Skeletal muscle satellite cell (primary cell): ENCODE data around the gene CYP4F2.
A peak's percentile ranks its signal among the peaks of the same experiment; 100 is the strongest.
"Not testable (repeated sequence)": the region's sequence is repeated elsewhere in the genome, so short reads cannot be mapped to it uniquely, and the experiment has no call there.

Source experiments
- H3K27me3 ChIP-seq: 2 replicates; pipeline ENCODE4 v1.7.0; 2013; ENCODE audit warnings: low read length; ENCODE audit not compliant: control insufficient read depth, insufficient read depth
- H3K36me3 ChIP-seq: 2 replicates; pipeline ENCODE4 v1.7.0; 2013; ENCODE audit warnings: mild to moderate bottlenecking, control low read depth, low read length; ENCODE audit not compliant: insufficient read depth
- H3K4me1 ChIP-seq: 2 replicates; pipeline ENCODE4 v1.7.0; 2013; ENCODE audit warnings: low read length; ENCODE audit not compliant: control insufficient read depth, insufficient read depth
- H3K4me2 ChIP-seq: 2 replicates; pipeline ENCODE4 v1.7.0; 2013; ENCODE audit warnings: mild to moderate bottlenecking, low read length
- H3K4me3 ChIP-seq: 2 replicates; pipeline ENCODE4 v1.7.0; 2013; ENCODE audit warnings: low read length
- H3K9ac ChIP-seq: 2 replicates; pipeline ENCODE4 v1.7.0; 2013; ENCODE audit warnings: mild to moderate bottlenecking, low read depth, low read length, moderate library complexity
- H3K9me3 ChIP-seq: replicated peaks from 2 replicates; pipeline ENCODE4 v1.7.0; 2013; ENCODE audit warnings: mild to moderate bottlenecking, control low read depth, low read length

CYP4F2 gene

GRCh38 chr19:15843203-15843893 lies 54.5 kb downstream of the CYP4F2 start:
- Histone ChIP-seq H3K4me1 (no peaks in the 10 kb centered on the region), H3K9ac (no peak overlapping the region), H3K4me2 (no peak overlapping the region), H3K9me3 (no peaks in the 10 kb centered on the region), H3K4me3 (no peak overlapping the region), H3K36me3 (no peaks in the 10 kb centered on the region), H3K27me3 (no peaks in the 10 kb centered on the region)

- no peak overlapping the region for H3K9ac ChIP-seq
- no peak overlapping the region for H3K4me2 ChIP-seq
- H3K36me3 ChIP-seq = no peaks in the 10 kb centered on the region
- no peaks in the 10 kb centered on the region for H3K4me1 ChIP-seq
- no peaks in the 10 kb centered on the region for H3K9me3 ChIP-seq
- no peaks in the 10 kb centered on the region for H3K27me3 ChIP-seq
- no peak overlapping the region for H3K4me3 ChIP-seq
These were observed 55.9 kb downstream of the CYP4F2 start for GRCh38 chr19:15841875-15842569.

- H3K27me3 ChIP-seq = no peaks in the 10 kb centered on the region
- H3K4me1 ChIP-seq = peaks cover 4% of the 10 kb centered on the region
- H3K9me3 ChIP-seq = no peaks in the 10 kb centered on the region
- H3K4me2 ChIP-seq = no peak overlapping the region
- no peak overlapping the region for H3K9ac ChIP-seq
- H3K36me3 ChIP-seq = no peaks in the 10 kb centered on the region
- H3K4me3 ChIP-seq = no peak overlapping the region
These were observed 57.0 kb downstream of the CYP4F2 start for GRCh38 chr19:15840833-15841232.

- not testable (repeated sequence) for H3K27me3 ChIP-seq, H3K4me2 ChIP-seq, H3K36me3 ChIP-seq, H3K4me1 ChIP-seq, H3K9ac ChIP-seq, H3K9me3 ChIP-seq, H3K4me3 ChIP-seq
These were observed 58.0 kb downstream of the CYP4F2 start for GRCh38 chr19:15839888-15840287.

- H3K4me3 ChIP-seq = no peak overlapping the region
- H3K4me2 ChIP-seq = no peak overlapping the region
- H3K4me1 ChIP-seq = peaks cover 4% of the 10 kb centered on the region
- no peaks in the 10 kb centered on the region for H3K27me3 ChIP-seq
- no peak overlapping the region for H3K9ac ChIP-seq
- H3K9me3 ChIP-seq = no peaks in the 10 kb centered on the region
- no peaks in the 10 kb centered on the region for H3K36me3 ChIP-seq
These were observed 59.5 kb downstream of the CYP4F2 start for GRCh38 chr19:15838351-15838750.

GRCh38 chr19:15837221-15837731 lies 60.6 kb downstream of the CYP4F2 start:
- peak overlapping the region; percentile 92 for H3K4me2 ChIP-seq
- H3K4me1 ChIP-seq = peaks cover 4% of the 10 kb centered on the region
- H3K27me3 ChIP-seq = no peaks in the 10 kb centered on the region
- H3K36me3 ChIP-seq = no peaks in the 10 kb centered on the region
- peak overlapping the region; percentile 92 for H3K9ac ChIP-seq
- H3K9me3 ChIP-seq = no peaks in the 10 kb centered on the region
- H3K4me3 ChIP-seq = peak overlapping the region; percentile 84

GRCh38 chr19:15836330-15837220 lies 61.3 kb downstream of the CYP4F2 start:
- no peaks in the 10 kb centered on the region for H3K9me3 ChIP-seq
- H3K4me3 ChIP-seq = peak overlapping the region; percentile 84
- H3K27me3 ChIP-seq = no peaks in the 10 kb centered on the region
- H3K4me1 ChIP-seq = peaks cover 4% of the 10 kb centered on the region
- H3K9ac ChIP-seq = peak overlapping the region; percentile 92
- no peaks in the 10 kb centered on the region for H3K36me3 ChIP-seq
- H3K4me2 ChIP-seq = peak overlapping the region; percentile 92

GRCh38 chr19:15835565-15836329 lies 62.1 kb downstream of the CYP4F2 start:
- H3K27me3 ChIP-seq, H3K36me3 ChIP-seq, H3K4me1 ChIP-seq, H3K9me3 ChIP-seq: not testable (repeated sequence)
- Histone ChIP-seq H3K4me3 (peak overlapping the region; percentile 84), H3K4me2 (peak overlapping the region; percentile 92), H3K9ac (peak overlapping the region; percentile 92)

GRCh38 chr19:15834232-15834631 lies 63.6 kb downstream of the CYP4F2 start:
- H3K4me2 ChIP-seq, H3K4me1 ChIP-seq, H3K4me3 ChIP-seq, H3K36me3 ChIP-seq, H3K27me3 ChIP-seq, H3K9ac ChIP-seq, H3K9me3 ChIP-seq: not testable (repeated sequence)

- Histone ChIP-seq H3K4me1 (peaks cover 4% of the 10 kb centered on the region), H3K36me3 (no peaks in the 10 kb centered on the region), H3K4me2 (no peak overlapping the region), H3K9ac (no peak overlapping the region), H3K4me3 (no peak overlapping the region), H3K27me3 (no peaks in the 10 kb centered on the region), H3K9me3 (no peaks in the 10 kb centered on the region)
These were observed 66.2 kb downstream of the CYP4F2 start for GRCh38 chr19:15831626-15832025.

- Histone ChIP-seq H3K4me2 (no peak overlapping the region), H3K4me3 (no peak overlapping the region), H3K9me3 (no peaks in the 10 kb centered on the region), H3K9ac (no peak overlapping the region), H3K27me3 (no peaks in the 10 kb centered on the region), H3K36me3 (no peaks in the 10 kb centered on the region), H3K4me1 (no peaks in the 10 kb centered on the region)
These were observed 68.1 kb downstream of the CYP4F2 start for GRCh38 chr19:15829786-15830185.
